Lower leg skin (tissue), 3 donors: ENCODE data around the gene TLR2.

Experiments
- CTCF ChIP-seq, 3 donors: fragments of 450-650 bp; IDR thresholded peaks; one replicate each; pipeline ENCODE4 v1.5.1; 2016; ENCODE audit warnings: antibody characterized with exemption in 3 of 3, mild to moderate bottlenecking in 3 of 3, moderate library complexity in 2 of 3
- POLR2A ChIP-seq, 2 donors: fragments of 450-650 bp; IDR thresholded peaks; one replicate each; pipeline ENCODE4 v1.6.1; 2016 to 2017; ENCODE audit warnings: antibody characterized with exemption in 2 of 2, mild to moderate bottlenecking in 1 of 2, moderate library complexity in 1 of 2

- TF ChIP-seq CTCF (IDR thresholded peaks at IDR 0.05) (no peak), POLR2A (IDR thresholded peaks at IDR 0.05) (no peak)
Measured at GRCh38 chr4:153729895-153730294, 45.8 kb downstream of the TLR2 start.
